Tibial artery (tissue), 4 donors: ENCODE results near the gene SOX10.

Experiments
- DNase-seq, 2 donors: peaks; one replicate each; pipeline ENCODE4 v3.0.0-alpha.2; 2019
- H3K27ac ChIP-seq, 2 donors: fragments of 200-600 bp; sonication (generic) in 1 of 2; 1 replicate in 1 of 2; 2 replicates in 1 of 2; pipeline ENCODE4 v1.5.1; 2018 to 2019; ENCODE audit warnings: mild to moderate bottlenecking in 1 of 2
- H3K27me3 ChIP-seq, 2 donors: fragments of 200-600 bp; sonication (generic) in 1 of 2; one replicate each; pipeline versions ENCODE4 v1.5.1 to v1.6.0; 2016 to 2019
- H3K36me3 ChIP-seq, 3 donors: fragments of 200-600 bp; sonication (generic) in 2 of 3; one replicate each; pipeline ENCODE4 v1.5.1; 2016 to 2019; ENCODE audit warnings: mild to moderate bottlenecking in 2 of 3
- H3K4me1 ChIP-seq, 4 donors: fragments of 200-600 bp; sonication (generic) in 2 of 4; 1 replicate in 3 of 4; 2 replicates in 1 of 4; pipeline ENCODE4 v1.5.1; 2016 to 2019
- H3K4me3 ChIP-seq, 2 donors: fragments of 200-600 bp; sonication (generic) in 1 of 2; 1 replicate in 1 of 2; 2 replicates in 1 of 2; pipeline ENCODE4 v1.5.1; 2018 to 2019; ENCODE audit warnings: mild to moderate bottlenecking in 2 of 2
- H3K9me3 ChIP-seq, 3 donors: fragments of 200-600 bp; sonication (generic) in 1 of 3; one replicate each; pipeline ENCODE4 v1.5.1; 2016 to 2019
- intact Hi-C: fragments of 100-400 bp; cut with DNase I; formaldehyde crosslinking; loops from one replicate; pipeline ENCODE4 v1.15.0; 2023; ENCODE audit warnings: low total_unique reads
- TF ChIP-seq, protein P1 (sequence below), 2 experiments: fragments of 200-600 bp in 1 of 2; fragments of 450-650 bp in 1 of 2; IDR thresholded peaks; one replicate each; pipeline ENCODE4 v1.5.1; 2017 to 2019; ENCODE audit warnings: antibody characterized with exemption in 2 of 2, mild to moderate bottlenecking in 1 of 2, moderate library complexity in 1 of 2

SOX10 gene

DNA sequence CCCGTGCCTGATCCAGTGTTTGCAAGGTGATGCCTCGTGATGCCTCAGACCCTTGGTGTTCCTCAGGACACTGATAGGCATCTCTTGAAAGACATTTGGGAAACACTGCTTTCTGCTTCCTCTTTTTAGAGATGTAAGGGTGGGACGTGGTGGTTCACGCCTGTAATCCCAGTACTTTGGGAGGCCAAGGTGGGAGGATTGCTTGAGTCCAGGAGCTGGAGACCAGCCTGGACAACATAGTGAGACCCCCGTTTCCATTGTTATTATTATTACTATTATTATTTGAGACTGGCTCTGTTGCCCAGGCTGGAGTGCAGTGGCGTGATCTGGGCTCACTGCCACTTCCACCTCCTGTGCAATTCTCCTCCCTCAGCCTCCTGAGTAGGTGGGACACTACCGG lies 6.5 kb upstream of the SOX10 start:
- Histone ChIP-seq H3K4me1 (peaks cover 0 to 1% (median 0%) of the 10 kb centered on the region in 4 donors), H3K9me3 (no peaks in the 10 kb centered on the region), H3K27me3 (no peaks in the 10 kb centered on the region), H3K4me3 (no peak overlapping the region), H3K36me3 (peaks cover 0 to 8% (median 3%) of the 10 kb centered on the region in 3 donors), H3K27ac (no peak overlapping the region)
- DNase-seq, result no peak
- TF ChIP-seq, protein P1, sequence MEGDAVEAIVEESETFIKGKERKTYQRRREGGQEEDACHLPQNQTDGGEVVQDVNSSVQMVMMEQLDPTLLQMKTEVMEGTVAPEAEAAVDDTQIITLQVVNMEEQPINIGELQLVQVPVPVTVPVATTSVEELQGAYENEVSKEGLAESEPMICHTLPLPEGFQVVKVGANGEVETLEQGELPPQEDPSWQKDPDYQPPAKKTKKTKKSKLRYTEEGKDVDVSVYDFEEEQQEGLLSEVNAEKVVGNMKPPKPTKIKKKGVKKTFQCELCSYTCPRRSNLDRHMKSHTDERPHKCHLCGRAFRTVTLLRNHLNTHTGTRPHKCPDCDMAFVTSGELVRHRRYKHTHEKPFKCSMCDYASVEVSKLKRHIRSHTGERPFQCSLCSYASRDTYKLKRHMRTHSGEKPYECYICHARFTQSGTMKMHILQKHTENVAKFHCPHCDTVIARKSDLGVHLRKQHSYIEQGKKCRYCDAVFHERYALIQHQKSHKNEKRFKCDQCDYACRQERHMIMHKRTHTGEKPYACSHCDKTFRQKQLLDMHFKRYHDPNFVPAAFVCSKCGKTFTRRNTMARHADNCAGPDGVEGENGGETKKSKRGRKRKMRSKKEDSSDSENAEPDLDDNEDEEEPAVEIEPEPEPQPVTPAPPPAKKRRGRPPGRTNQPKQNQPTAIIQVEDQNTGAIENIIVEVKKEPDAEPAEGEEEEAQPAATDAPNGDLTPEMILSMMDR (IDR thresholded peaks at IDR 0.05), result no peak
- intact Hi-C loops, result no loop called here

DNA sequence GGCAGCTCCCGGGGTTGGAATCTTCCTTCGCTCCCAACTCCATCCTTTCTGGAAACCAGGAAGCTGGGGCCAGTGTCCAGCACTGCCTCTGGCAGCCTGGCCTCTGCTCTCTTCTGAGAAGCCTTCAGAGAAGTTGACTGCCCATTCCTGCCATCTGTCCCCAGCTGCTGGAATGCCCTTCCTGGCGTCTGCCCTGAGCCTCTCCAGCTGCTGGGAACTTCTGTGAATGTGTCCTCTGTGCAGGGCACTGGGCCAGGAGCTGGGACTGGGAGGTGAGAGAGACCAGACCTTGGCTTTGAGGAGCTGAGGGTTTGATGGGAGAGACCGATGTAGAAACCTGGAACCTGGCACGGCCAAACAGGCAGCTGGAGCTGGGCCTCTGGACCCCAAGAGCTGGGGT lies 5.9 kb upstream of the SOX10 start:
- Histone ChIP-seq H3K36me3 (peaks cover 0 to 10% (median 3%) of the 10 kb centered on the region in 3 donors), H3K9me3 (no peaks in the 10 kb centered on the region), H3K4me3 (no peak overlapping the region), H3K4me1 (no peaks in the 10 kb centered on the region), H3K27me3 (no peaks in the 10 kb centered on the region), H3K27ac (no peak overlapping the region)
- TF ChIP-seq, protein P1 (IDR thresholded peaks at IDR 0.05), result no peak
- intact Hi-C loops, result no loop called here
- DNase-seq, result no peak

DNA sequence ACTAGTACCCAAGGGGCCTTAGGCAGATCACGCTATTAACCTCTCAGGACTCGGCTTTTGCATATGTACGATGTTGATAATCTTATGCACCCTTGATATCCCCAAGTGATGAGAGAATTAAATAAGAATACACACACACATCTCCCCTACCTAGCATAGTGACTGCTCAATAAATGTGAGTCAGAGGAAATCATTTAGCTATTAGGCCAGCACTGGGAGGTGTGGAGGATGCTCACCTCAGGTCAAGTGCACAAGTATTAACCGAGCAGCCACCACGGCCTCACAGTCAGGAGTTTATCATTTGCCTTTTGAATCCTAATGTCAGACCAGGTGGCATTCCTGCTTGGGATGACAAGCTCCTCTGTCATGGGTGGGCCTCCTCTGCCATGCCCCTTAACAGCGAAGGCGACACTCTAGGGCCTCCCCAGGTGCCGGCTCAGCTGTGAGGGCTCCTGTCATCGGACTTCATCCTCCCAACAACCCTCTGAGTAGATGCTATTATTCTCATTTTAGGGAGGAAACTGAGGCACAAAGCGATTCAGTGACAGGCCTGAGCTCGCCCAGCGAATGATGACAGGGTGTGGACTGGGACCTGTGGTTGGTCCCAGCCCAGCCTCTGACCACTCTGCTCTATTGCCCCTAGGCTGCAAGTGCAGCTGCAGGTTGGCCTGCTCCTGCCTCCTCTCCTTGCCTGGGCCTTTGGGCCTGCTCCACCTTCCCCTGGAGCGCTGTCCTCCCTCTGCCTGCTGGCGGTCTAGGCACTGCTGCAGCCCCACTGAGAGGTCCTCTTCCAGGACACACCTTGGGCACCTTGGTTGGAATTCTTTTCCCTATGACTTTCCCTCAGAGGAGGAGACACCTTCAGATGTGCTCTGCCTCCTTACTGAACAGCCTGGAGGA lies 5.0 kb upstream of the SOX10 start:
- Histone ChIP-seq H3K27ac (no peak overlapping the region), H3K4me3 (no peak overlapping the region), H3K4me1 (no peaks in the 10 kb centered on the region), H3K36me3 (peaks cover 0 to 10% (median 3%) of the 10 kb centered on the region in 3 donors), H3K27me3 (no peaks in the 10 kb centered on the region), H3K9me3 (no peaks in the 10 kb centered on the region)
- intact Hi-C loops, result no loop called here
- TF ChIP-seq, protein P1 (IDR thresholded peaks at IDR 0.05), result no peak
- DNase-seq, result no peak

DNA sequence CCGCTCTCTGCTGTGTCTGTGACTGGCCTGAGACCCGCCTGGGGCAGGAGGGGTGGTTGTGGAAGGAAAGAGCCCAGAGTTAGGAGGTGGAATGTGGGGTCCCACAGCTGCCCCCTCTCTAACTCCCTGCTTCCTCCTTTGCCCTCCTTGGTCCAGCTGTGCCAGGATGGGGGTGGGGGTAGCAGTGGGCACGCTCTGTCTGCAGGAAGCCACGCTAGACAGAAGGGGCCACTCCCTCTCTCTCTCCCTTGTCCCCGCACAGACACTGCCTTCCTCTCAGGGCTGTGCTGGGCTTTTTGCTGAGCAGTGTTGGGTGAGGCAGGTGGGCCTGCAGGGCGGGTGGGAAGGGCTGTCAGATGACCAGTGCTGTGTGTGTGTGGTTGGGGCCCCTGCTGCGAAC lies 2.0 kb upstream of the SOX10 start:
- intact Hi-C loops, result no loop called here
- no peak overlapping the region for H3K4me3 ChIP-seq

DNA sequence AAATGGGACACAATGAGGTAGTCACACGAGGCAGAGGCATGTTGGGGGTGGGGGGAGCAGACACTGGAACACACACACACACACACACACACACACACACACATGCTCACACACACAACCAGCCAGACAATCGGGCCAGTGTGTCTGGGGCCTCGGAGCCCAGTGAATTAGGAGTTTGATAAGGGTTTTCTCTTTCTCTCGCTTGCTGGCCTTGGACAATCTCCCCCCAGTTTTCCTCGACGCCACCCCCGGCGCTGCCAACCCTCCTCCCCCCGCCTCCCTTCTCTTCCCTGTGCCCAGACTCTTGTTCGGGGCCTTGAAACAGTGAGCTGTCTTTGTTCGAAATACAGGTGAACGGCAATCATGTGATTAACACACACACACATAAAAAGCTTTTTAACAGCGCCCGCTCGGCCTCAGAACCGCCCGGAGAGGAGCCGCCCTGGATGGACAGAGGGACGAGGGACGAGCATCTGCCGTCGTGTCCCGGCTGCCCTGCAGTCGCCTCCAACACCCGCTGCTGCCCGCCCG lies 1.5 kb upstream of the SOX10 start:
- TF ChIP-seq, protein P1 (IDR thresholded peaks at IDR 0.05), result no peak
- H3K9me3 ChIP-seq, result no peaks in the 10 kb centered on the region
- H3K27me3 ChIP-seq, result no peaks in the 10 kb centered on the region
- H3K4me3 ChIP-seq, result no peak overlapping the region
- no peaks in the 10 kb centered on the region for H3K4me1 ChIP-seq
- no peak overlapping the region for H3K27ac ChIP-seq
- H3K36me3 ChIP-seq, result peaks cover 0 to 20% (median 3%) of the 10 kb centered on the region in 3 donors
- no peak for DNase-seq
- intact Hi-C loops, result no loop called here

More for the DNA sequence above, 2.0 kb upstream of the SOX10 start:
- no peaks in the 10 kb centered on the region for H3K9me3 ChIP-seq
- TF ChIP-seq, protein P1 (IDR thresholded peaks at IDR 0.05), result no peak
- H3K36me3 ChIP-seq, result peaks cover 0 to 20% (median 3%) of the 10 kb centered on the region in 3 donors
- no peaks in the 10 kb centered on the region for H3K4me1 ChIP-seq
- no peak overlapping the region for H3K27ac ChIP-seq
- no peak for DNase-seq
- no peaks in the 10 kb centered on the region for H3K27me3 ChIP-seq
